ENCODE data around the gene TBCD.
"Not testable (repeated sequence)": the region's sequence is repeated elsewhere in the genome, so short reads cannot be mapped to it uniquely, and the experiment has no call there.

TBCD gene

DNA sequence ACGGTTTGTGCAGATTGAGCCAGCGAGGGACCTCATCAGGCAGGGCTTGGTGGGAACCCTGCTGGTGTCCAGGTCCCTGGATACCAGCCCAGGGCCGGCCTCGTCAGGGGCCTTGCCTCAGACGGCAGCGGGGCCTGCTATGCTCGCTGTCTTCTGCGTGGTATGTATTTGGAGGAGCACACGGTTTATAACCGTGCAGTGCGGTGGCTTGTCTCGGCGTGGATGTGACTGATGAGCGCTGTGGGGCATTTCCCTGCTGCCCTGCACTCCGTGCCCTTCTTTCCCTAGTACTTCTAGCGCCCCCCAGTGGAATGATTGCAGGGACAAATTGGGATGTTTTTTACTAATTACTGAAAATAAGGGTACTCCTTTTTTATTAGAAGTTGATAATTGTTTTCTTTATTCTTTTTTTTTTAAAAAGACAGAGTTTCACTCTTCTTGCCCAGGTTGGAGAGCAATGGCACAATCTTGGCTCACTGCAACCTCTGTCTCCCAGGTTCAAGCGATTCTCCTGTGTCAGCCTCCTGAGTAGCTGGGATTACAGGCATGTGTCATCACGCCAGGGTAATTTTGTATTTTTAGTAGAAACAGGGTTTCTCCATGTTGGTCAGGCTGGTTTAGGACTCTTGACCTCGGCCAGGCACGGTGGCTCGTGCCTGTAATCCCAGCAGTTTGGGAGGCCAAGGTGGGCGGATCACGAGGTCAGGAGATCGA, 15.3 kb downstream of the TBCD start:
- DNase-seq (ENCODE audit: low read depth): peak; percentile 29

GRCh38 chr17:82769041-82769440, 17.2 kb downstream of the TBCD start:
- no peak for DNase-seq (ENCODE audit: low read depth)

- peak; percentile 79 for DNase-seq (ENCODE audit: low read depth)
Observed at GRCh38 chr17:82772026-82772425, 20.2 kb downstream of the TBCD start.

GRCh38 chr17:82774456-82774855, 22.6 kb downstream of the TBCD start:
- not testable (repeated sequence) for DNase-seq (ENCODE audit: low read depth)

GRCh38 chr17:82775001-82775823, 23.3 kb downstream of the TBCD start:
- peak; percentile 28 for DNase-seq (ENCODE audit: low read depth)

- no peak for DNase-seq (ENCODE audit: low read depth)
Observed at GRCh38 chr17:82776454-82776853, 24.6 kb downstream of the TBCD start.

DNA sequence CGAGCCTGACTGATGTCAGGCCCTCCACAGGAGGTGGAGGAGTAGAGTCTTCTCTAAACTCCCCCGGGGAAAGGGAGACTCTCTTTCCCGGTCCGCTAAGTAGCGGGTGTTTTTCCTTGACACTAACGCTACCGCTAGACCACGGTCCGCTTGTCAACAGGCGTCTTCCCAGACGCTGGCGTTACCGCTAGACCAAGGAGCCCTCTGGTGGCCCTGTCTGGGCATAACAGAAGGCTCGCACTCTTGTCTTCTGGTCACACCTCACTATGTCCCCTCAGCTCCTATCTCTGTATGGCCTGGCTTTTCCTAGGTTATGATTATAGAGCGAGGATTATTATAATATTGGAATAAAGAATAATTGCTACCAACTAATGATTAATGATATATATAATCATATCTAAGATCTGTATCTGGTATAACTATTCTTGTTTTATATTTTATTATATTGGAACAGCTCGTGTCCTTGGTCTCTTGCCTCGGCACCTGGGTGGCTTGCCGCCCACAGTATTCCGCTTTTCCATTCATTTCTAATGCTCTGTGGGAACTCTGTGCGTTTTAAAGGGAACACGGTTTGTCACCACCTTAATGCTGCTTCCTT, 26.0 kb downstream of the TBCD start:
- DNase-seq (ENCODE audit: low read depth): not testable (repeated sequence)

DNA sequence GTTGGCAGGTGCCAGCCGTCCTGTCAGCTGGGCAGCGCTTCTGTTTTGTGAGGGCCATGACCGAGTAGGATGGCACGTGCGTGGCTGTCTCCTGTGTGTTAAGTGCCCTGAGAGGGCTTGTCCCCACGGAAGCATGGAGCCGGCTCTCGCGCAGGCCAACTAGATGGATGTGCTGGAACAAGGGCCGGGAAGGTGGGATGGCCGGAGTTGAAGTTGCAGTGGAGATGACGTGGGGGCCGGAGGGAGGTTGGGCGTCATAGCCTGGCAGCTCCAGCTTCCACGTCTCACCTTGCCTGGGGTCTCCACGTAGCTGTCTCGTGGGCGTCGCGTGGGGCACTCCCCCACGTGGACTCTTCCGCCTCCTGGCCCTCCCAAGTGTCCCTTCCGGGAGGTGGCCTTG, 27.7 kb downstream of the TBCD start:
- no peak for DNase-seq (ENCODE audit: low read depth)

DNA sequence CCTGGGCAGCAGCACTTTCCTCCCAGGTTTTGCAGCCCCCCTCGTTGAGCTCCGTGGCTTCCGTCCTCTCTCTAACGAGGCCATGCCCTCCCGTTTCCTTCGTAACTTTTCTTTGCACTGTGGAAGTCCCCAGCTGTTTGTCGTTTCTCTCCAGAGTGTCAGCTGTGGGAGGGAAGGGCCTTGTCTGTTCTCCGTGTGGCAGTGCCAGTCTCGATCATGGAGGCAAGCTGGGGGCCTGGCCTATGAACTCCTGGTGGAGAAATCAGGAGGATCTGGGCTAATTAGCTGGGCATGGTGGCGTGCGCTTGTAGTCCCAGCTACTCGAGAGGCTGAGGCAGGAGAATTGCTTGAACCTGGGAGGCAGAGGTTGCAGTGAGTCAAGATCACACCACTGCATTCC, 28.3 kb downstream of the TBCD start:
- DNase-seq (ENCODE audit: low read depth): no peak

DNA sequence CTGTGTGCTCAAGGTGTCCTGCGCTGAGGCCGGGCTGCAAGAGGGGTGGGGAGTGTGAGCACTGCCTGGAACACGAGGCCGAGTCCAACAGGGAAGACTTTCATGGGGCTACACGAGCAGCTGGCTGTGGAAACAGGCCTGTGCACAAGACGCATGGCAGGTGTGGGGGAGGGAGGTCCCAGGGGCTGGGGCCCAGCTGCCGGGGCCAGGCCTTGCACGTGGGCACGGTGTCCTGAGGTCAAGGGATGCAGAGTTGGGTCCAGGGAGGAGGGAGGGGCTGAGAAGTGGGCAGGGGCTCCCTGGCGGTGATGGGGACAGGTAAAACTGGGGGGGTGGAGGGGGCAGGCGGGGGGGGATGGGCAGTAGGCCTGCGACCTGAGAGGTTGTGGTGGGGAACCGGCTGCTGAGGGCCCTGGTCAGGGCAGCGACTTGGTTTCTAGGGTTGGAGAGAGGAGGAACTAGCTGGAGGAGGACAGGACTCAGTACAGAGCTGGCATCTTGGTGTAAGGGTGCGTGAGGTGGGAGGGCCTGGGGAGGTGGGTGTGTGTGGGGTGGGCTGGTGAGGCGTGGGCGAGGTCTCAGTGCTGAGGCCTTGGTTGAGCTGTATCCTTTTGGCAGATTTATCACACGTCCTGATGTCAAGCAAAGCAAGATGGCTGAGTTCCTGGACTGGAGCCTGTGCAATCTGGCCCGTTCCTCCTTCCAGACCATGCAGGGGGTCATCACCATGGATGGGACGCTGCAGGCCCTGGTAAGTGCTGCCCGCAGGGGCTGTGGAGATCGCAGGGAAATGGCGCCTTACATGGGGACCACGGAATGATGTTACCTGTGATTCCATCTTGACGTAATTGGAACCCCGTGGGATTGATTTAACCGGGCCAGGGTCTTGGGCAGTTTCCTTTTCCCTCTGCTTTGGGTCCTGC, 29.4 kb downstream of the TBCD start:
- DNase-seq (ENCODE audit: low read depth): no peak

DNA sequence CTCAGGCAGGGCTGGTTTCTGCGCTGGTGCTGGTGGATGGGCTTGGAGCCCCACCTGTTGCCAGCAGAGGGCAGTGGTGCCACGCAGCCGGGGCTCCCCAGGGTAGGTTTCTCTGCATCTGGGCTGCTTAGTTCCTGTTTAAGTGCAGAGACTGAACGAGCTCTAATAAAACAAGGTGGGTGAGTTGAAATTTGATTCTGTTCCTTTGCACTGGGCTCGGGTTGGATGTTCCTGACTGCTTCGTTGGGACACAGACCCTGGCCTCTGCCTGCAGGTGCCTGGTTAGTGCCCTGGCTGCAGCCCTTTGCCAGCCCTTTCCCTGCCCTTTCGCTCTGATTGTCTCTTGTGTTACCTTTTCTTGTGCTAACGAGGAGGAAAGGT, 30.0 kb downstream of the TBCD start:
- DNase-seq (ENCODE audit: low read depth): peak; percentile 54

- DNase-seq (ENCODE audit: low read depth): no peak
Observed at GRCh38 chr17:82782657-82783207, 30.9 kb downstream of the TBCD start.

- DNase-seq (ENCODE audit: low read depth): no peak
Observed at GRCh38 chr17:82783498-82783897, 31.6 kb downstream of the TBCD start.

- not testable (repeated sequence) for DNase-seq (ENCODE audit: low read depth)
Observed at GRCh38 chr17:82785581-82785980, 33.7 kb downstream of the TBCD start.

DNA sequence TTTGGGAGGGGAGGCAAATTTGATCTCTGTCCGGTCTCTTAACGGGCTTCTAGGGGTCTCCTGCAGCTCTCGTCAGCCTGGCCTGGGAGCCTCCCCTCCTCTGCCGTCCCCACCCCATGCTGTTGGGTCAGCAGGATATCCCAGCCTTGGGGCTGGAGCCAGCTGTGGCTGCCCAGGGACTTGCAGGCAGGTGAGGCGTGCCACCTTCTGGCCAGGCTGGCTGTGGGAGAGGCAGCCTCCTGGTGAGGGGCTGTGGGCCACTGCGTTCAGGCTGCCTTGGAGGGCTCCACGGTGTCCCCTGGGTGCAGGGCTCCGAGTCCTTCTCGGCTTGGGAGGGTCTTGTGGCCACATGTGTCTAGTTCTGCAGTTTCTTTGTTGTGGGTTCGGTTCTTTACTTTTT, 34.6 kb downstream of the TBCD start:
- DNase-seq (ENCODE audit: low read depth): no peak

GRCh38 chr17:82787081-82787848, 35.4 kb downstream of the TBCD start:
- peak; percentile 87 for DNase-seq (ENCODE audit: low read depth)

DNA sequence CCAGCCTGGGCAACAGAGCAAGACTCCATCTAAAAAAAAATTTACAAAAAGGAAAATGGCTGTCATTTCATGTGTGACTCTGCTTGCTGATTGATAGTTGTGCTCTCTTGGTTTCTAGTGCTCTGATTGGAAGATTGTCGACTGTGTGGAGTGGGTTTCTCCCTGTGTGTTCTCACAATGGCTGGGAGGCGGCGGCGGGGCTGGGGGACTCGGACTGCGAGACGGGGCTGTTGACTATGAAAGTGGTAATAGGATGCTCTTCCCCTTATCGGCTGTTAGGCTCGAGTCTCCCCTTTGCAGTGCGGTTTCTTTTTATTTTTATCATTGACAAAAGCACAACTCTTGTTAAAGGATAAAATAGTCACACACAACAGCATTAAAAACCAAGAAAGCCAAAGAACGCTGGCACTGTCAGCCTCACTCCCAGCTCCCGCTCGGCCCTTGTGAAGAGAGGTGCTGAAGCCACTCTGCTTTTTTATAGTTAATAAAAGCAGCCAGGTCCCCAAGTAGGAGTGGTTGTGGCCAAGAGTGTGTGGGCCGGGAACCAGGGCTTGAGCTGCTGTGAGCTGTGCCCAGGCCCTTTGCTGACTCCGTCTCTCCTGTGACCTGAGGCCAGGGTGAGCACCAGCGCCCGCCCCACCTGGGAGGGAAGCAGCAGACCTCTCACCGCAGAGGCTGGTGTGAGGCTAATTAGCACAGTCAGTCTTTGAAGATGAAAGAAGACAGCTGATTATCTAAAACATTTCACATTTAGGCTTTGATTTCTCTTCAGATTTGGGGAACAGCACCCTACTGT, 36.5 kb downstream of the TBCD start:
- DNase-seq (ENCODE audit: low read depth): no peak

DNA sequence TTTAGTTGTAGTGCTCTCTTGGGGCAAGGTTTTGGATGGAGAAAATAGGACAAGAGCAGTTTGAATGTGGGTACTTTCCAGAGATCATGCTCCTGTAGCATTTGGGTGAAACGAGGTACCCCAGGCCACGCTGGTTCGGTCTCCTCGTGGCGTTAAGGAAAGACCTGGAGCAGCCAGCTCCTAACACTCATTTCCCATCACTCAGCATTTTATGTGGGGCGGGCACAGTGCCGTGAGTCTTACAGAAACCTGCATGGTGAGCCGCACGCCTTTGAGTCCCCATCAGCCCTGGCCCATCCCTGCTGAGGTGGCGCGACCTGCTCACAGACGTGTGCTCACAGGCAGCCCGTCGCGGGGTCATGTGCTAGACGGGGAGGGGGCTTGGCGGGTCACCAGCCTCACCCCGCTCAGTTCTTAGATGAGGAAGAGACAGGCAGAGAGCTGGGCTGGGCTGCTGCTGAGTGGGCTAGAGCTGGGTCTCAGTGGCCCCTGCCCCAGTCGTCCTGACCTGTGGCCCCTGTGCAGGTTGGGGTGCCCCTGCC, 37.3 kb downstream of the TBCD start:
- no peak for DNase-seq (ENCODE audit: low read depth)

DNA sequence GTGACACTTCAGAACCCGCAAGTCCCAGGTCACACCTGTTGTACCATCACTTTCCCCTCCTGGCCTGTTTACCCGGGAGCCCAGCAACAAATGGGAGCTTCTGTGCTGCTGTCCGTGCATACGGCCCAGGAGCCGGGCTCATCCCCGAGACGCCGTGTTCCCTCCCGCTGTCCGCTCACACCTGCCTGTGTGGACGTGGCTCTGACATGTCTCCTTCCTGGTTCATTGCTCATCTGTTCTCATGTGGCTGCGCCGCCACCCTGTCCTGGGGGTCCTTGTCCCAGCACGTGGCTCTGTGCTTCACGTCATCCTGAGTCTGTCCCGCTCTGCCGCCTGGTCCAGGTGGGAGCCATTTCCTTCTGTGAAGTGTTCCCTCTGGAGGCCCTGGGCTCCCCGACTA, 37.9 kb downstream of the TBCD start:
- no peak for DNase-seq (ENCODE audit: low read depth)

GRCh38 chr17:82790391-82790790, 38.5 kb downstream of the TBCD start:
- no peak for DNase-seq (ENCODE audit: low read depth)
